OCI-LY1 (cell line): Measurements from ENCODE around the gene PAMR1.
"Not testable (repeated sequence)": the region's sequence is repeated elsewhere in the genome, so short reads cannot be mapped to it uniquely, and the experiment has no call there.

Source experiments
- H2AFZ ChIP-seq: fragments of 200-600 bp; sonication (generic), shearing (Covaris generic); 2 replicates; pipeline ENCODE4 v1.6.0; 2014; ENCODE audit warnings: antibody characterized with exemption, mild to moderate bottlenecking, low read length
- H3F3A ChIP-seq: fragments of 200-600 bp; sonication (generic), shearing (Covaris generic); 2 replicates; pipeline ENCODE4 v1.6.0; 2014; ENCODE audit warnings: mild to moderate bottlenecking, antibody characterized with exemption, low read length, moderate library complexity; ENCODE audit not compliant: insufficient read depth
- H3K27ac ChIP-seq: fragments of 200-600 bp; sonication (generic); 2 replicates; pipeline ENCODE4 v1.5.1; 2014; ENCODE audit warnings: low read length, mixed run types, mild to moderate bottlenecking, low read depth; ENCODE audit not compliant: poor library complexity, severe bottlenecking
- H3K27me3 ChIP-seq: fragments of 200-600 bp; sonication (generic); 2 replicates; pipeline ENCODE4 v1.6.0; 2014; ENCODE audit warnings: antibody characterized with exemption, mild to moderate bottlenecking, low read length, moderate library complexity; ENCODE audit not compliant: insufficient read depth
- H3K36me3 ChIP-seq: fragments of 200-600 bp; sonication (generic); 2 replicates; pipeline ENCODE4 v1.6.1; 2014; ENCODE audit warnings: mild to moderate bottlenecking, antibody characterized with exemption, low read length, moderate library complexity, mixed read lengths; ENCODE audit not compliant: insufficient read depth
- H3K4me1 ChIP-seq: fragments of 200-600 bp; sonication (generic); 2 replicates; pipeline ENCODE4 v1.5.1; 2014; ENCODE audit warnings: mild to moderate bottlenecking, low read length, moderate library complexity; ENCODE audit not compliant: insufficient read depth, severe bottlenecking
- H3K4me2 ChIP-seq: fragments of 200-600 bp; sonication (generic), shearing (Covaris generic); 2 replicates; pipeline ENCODE4 v1.6.1; 2014; ENCODE audit warnings: low read length
- H3K4me3 ChIP-seq: fragments of 200-600 bp; sonication (generic); 2 replicates; pipeline ENCODE4 v1.5.1; 2014; ENCODE audit warnings: low read length, low read depth, mild to moderate bottlenecking, mixed read lengths; ENCODE audit not compliant: poor library complexity, severe bottlenecking
- H3K79me2 ChIP-seq: fragments of 200-600 bp; shearing (Covaris generic); 2 replicates; pipeline ENCODE4 v1.6.1; 2016; ENCODE audit warnings: mixed run types, low read length, mixed read lengths; ENCODE audit not compliant: insufficient read depth
- H3K9ac ChIP-seq: fragments of 200-600 bp; sonication (generic), shearing (Covaris generic); 2 replicates; pipeline ENCODE4 v1.6.1; 2014; ENCODE audit warnings: mild to moderate bottlenecking, low read length, mixed read lengths
- H3K9me2 ChIP-seq: fragments of 200-600 bp; sonication (generic), shearing (Covaris generic); 2 replicates; pipeline ENCODE4 v1.6.1; 2014; ENCODE audit warnings: low read depth, mild to moderate bottlenecking, low read length, mixed read lengths
- H3K9me3 ChIP-seq: fragments of 200-600 bp; shearing (Covaris generic); 2 replicates; pipeline ENCODE4 v1.6.1; 2014; ENCODE audit warnings: low read length, mixed read lengths
- H4K20me1 ChIP-seq: fragments of 200-600 bp; sonication (generic), shearing (Covaris generic); 2 replicates; pipeline ENCODE4 v1.6.0; 2016; ENCODE audit warnings: mild to moderate bottlenecking, low read length; ENCODE audit not compliant: insufficient read depth
- CTCF ChIP-seq: fragments of 200-600 bp; sonication (generic), shearing (Covaris generic); IDR thresholded peaks from 2 replicates; pipeline ENCODE4 v1.5.1; 2017; ENCODE audit warnings: mild to moderate bottlenecking, antibody characterized with exemption, low read length, moderate library complexity, mixed read lengths
- EZH2 ChIP-seq: fragments of 200-600 bp; sonication (generic), shearing (Covaris generic); IDR thresholded peaks from 2 replicates; pipeline ENCODE4 v1.8.0; 2017; ENCODE audit warnings: borderline replicate concordance, mixed run types, mild to moderate bottlenecking, antibody characterized with exemption, low read length, moderate library complexity, mixed read lengths

PAMR1 gene

GRCh38 chr11:35548925-35549561 lies 23.6 kb upstream of the PAMR1 start:
- Histone ChIP-seq H3K9me2 (no peaks in the 10 kb centered on the region), H4K20me1 (no peaks in the 10 kb centered on the region), H3K4me3 (no peak overlapping the region), H3K27me3 (no peaks in the 10 kb centered on the region), H3K9ac (no peak overlapping the region), H3K36me3 (no peaks in the 10 kb centered on the region), H2AFZ (no peak overlapping the region), H3F3A (no peaks in the 10 kb centered on the region), H3K79me2 (no peaks in the 10 kb centered on the region), H3K27ac (no peak overlapping the region), H3K4me1 (no peaks in the 10 kb centered on the region), H3K9me3 (no peaks in the 10 kb centered on the region), H3K4me2 (no peak overlapping the region)
- TF ChIP-seq CTCF, result no peak
- no peak for TF ChIP-seq EZH2

GRCh38 chr11:35547995-35548394 lies 22.6 kb upstream of the PAMR1 start:
- H3K9me3 ChIP-seq, H4K20me1 ChIP-seq, H3K4me1 ChIP-seq, H3K9me2 ChIP-seq, H3K79me2 ChIP-seq, H3K36me3 ChIP-seq, H3K4me3 ChIP-seq, H3K9ac ChIP-seq, H2AFZ ChIP-seq, H3F3A ChIP-seq, H3K27me3 ChIP-seq, H3K4me2 ChIP-seq, H3K27ac ChIP-seq: not testable (repeated sequence)

GRCh38 chr11:35546317-35546716 lies 20.9 kb upstream of the PAMR1 start:
- TF ChIP-seq CTCF (no peak), EZH2 (no peak)

GRCh38 chr11:35545391-35546003 lies 20.1 kb upstream of the PAMR1 start:
- Histone ChIP-seq H3K4me1 (no peaks in the 10 kb centered on the region), H4K20me1 (no peaks in the 10 kb centered on the region), H3K4me2 (no peak overlapping the region), H3K9me2 (no peaks in the 10 kb centered on the region), H3K4me3 (no peak overlapping the region), H3K9ac (no peak overlapping the region), H2AFZ (no peak overlapping the region), H3K36me3 (no peaks in the 10 kb centered on the region), H3K27me3 (no peaks in the 10 kb centered on the region), H3K27ac (no peak overlapping the region), H3K79me2 (no peaks in the 10 kb centered on the region), H3F3A (no peaks in the 10 kb centered on the region), H3K9me3 (no peaks in the 10 kb centered on the region)
- TF ChIP-seq EZH2 (no peak), CTCF (no peak)

More at GRCh38 chr11:35546317-35546716, 20.9 kb upstream of the PAMR1 start:
- H3K9me3 ChIP-seq, result no peaks in the 10 kb centered on the region
- no peaks in the 10 kb centered on the region for H3K27me3 ChIP-seq
- H3K4me2 ChIP-seq, result no peak overlapping the region
- no peaks in the 10 kb centered on the region for H3K79me2 ChIP-seq
- no peaks in the 10 kb centered on the region for H4K20me1 ChIP-seq
- no peak overlapping the region for H3K27ac ChIP-seq
- H3K4me3 ChIP-seq, result no peak overlapping the region
- H3K36me3 ChIP-seq, result no peaks in the 10 kb centered on the region
- no peaks in the 10 kb centered on the region for H3F3A ChIP-seq
- no peaks in the 10 kb centered on the region for H3K9me2 ChIP-seq
- H3K9ac ChIP-seq, result no peak overlapping the region
- H3K4me1 ChIP-seq, result no peaks in the 10 kb centered on the region
- no peak overlapping the region for H2AFZ ChIP-seq
